ENCODE measurements around the gene GKN2. TPM values are rescaled to one million over a fixed set of nuclear protein-coding genes. Genes with fewer than 3 reads are reported as not detected.

The GKN2 gene
- total and polyA plus RNA-seq, 2 of the 13 experiments (the other 11 are each of a cell fraction or from before 2014, with no cell fraction given), result not detected

GRCh38 chr2:68936889-68937288, 15.8 kb downstream of the GKN2 start:
- no peak overlapping the region for H2AFZ ChIP-seq (ENCODE audit: low read length)
- no peak overlapping the region for H3K4me2 ChIP-seq (ENCODE audit: low read depth, low read length)
- ChIA-PET CTCF (ENCODE audit: low intra/inter-chr PET ratio, low total read pairs) (no interaction called here), POLR2A (no interaction called here)
- no peak overlapping the region for H3K27ac ChIP-seq (ENCODE audit: extremely low read length, insufficient read depth, low read length)
- H3K4me3 ChIP-seq (replicated peaks in 1 of 3; ENCODE audit: insufficient read depth in 1 of 3, low read depth in 2 of 3, low read length in 3 of 3), result no peak overlapping the region
- FAIRE-seq, result no peak
- WGBS (ENCODE audit: low lambda C conversion rate), result 0% methylated on average over 1 of the region's 1 CpG
- no peaks in the 10 kb centered on the region for H3K79me2 ChIP-seq (ENCODE audit: insufficient read depth, low read length)
- H3K4me1 ChIP-seq (ENCODE audit: insufficient read depth, low read length), result no peaks in the 10 kb centered on the region
- TF ChIP-seq, protein P1, sequence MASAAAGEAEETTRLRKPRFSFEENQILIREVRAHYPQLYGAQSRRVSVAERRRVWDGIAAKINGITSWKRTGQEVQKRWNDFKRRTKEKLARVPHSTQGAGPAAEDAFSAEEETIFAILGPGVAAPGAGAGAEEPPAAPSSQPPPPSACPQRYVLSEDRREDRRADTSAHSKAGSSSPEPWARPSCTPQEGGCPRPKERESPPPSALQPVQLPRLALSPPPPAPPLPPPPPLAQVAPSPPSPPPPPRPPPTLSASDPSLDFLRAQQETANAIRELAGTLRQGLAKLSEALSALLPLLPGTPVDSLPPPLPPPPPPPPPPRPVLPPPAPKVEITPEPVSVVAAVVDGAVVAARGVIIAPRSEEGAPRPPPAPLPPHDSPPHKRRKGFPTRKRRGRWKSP (CRISPR knock-in tag; IDR thresholded peaks at IDR 0.05), result no peak
- TF ChIP-seq ZNF607 (CRISPR knock-in tag; IDR thresholded peaks at IDR 0.05; ENCODE audit: borderline replicate concordance) (no peak), ZKSCAN8 (CRISPR knock-in tag; IDR thresholded peaks at IDR 0.05; ENCODE audit: borderline replicate concordance) (no peak), ZNF879 (CRISPR knock-in tag; IDR thresholded peaks at IDR 0.05) (no peak), ELF3 (CRISPR knock-in tag; IDR thresholded peaks at IDR 0.05) (no peak), ZNF549 (CRISPR knock-in tag; IDR thresholded peaks at IDR 0.05) (no peak), ZSCAN29 (CRISPR knock-in tag; conservative IDR thresholded peaks at IDR 0.05) (no peak), ETV6 (CRISPR knock-in tag; conservative IDR thresholded peaks at IDR 0.05) (no peak)
- no peaks in the 10 kb centered on the region for H3K36me3 ChIP-seq (replicated peaks in 1 of 2; ENCODE audit: control insufficient read depth in 1 of 2, insufficient read depth in 2 of 2, low read length in 2 of 2)
- H4K20me1 ChIP-seq (ENCODE audit: insufficient read depth, low read length), result no peaks in the 10 kb centered on the region
- DNase-seq (ENCODE audit: low spot score), result no peak
- intact Hi-C loops (cut with micrococcal nuclease; ENCODE audit: unreplicated experiment), result no loop called here
- H3K27me3 ChIP-seq (ENCODE audit: control insufficient read depth in 1 of 2, insufficient read depth in 2 of 2, low read length in 2 of 2), result peaks cover 0 to 32% of the 10 kb centered on the region in 2 experiments; a peak in 3 of 5 replicates
- in situ Hi-C loops (cut with HindIII; ENCODE audit: extremely low pct_ligation_motif_present, low pct_unique_long_range_greater_than_20kb), result no loop called here
- ATAC-seq, result no peak
- H3K9ac ChIP-seq (ENCODE audit: insufficient read depth, low read depth, low read length), result no peak overlapping the region
- 0 out of 2 replicates have a peak, but pooled peaks cover 4% of the 10 kb centered on the region for H3K9me3 ChIP-seq (ENCODE audit: low read length)
- no TSS peak for BruUV-seq (replicated peaks)

DNA sequence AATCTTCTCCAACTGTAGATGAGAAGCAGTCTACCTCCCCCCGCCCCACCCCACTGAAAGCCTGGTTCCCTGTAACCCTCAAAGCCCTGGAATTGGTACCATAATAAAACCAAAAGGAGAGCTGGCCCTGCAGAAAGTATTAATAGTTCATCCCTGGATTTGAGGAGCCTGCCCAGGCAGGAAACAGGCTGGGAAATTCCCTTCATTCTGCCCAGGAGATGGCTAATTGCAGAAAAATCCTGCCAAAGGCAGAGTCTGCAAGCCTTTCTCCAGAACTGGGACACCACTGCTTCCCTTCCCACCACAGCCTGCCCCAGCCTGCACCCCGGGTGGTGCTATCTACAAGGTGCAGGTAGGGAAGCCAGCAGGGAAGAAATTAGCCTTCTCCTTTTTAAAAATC, 16.3 kb downstream of the GKN2 start:
- ChIA-PET CTCF (ENCODE audit: low intra/inter-chr PET ratio, low total read pairs) (no interaction called here), POLR2A (no interaction called here)
- Histone ChIP-seq H2AFZ (ENCODE audit: low read length) (no peak overlapping the region), H3K36me3 (replicated peaks in 1 of 2; ENCODE audit: control insufficient read depth in 1 of 2, insufficient read depth in 2 of 2, low read length in 2 of 2) (no peaks in the 10 kb centered on the region), H3K9ac (ENCODE audit: insufficient read depth, low read depth, low read length) (no peak overlapping the region), H3K27ac (ENCODE audit: extremely low read length, insufficient read depth, low read length) (no peak overlapping the region), H4K20me1 (ENCODE audit: insufficient read depth, low read length) (no peaks in the 10 kb centered on the region), H3K4me3 (replicated peaks in 1 of 3; ENCODE audit: insufficient read depth in 1 of 3, low read depth in 2 of 3, low read length in 3 of 3) (no peak overlapping the region), H3K4me1 (ENCODE audit: insufficient read depth, low read length) (no peaks in the 10 kb centered on the region), H3K27me3 (ENCODE audit: control insufficient read depth in 1 of 2, insufficient read depth in 2 of 2, low read length in 2 of 2) (peaks cover 0 to 32% of the 10 kb centered on the region in 2 experiments; a peak in 3 of 5 replicates), H3K9me3 (ENCODE audit: low read length) (0 out of 2 replicates have a peak, but pooled peaks cover 4% of the 10 kb centered on the region), H3K79me2 (ENCODE audit: insufficient read depth, low read length) (no peaks in the 10 kb centered on the region), H3K4me2 (ENCODE audit: low read depth, low read length) (no peak overlapping the region)
- WGBS (ENCODE audit: low lambda C conversion rate), result 0% methylated on average over 2 of the region's 2 CpGs
- no peak for FAIRE-seq
- ATAC-seq, result no peak
- intact Hi-C loops (cut with micrococcal nuclease; ENCODE audit: unreplicated experiment), result no loop called here
- no peak for DNase-seq (ENCODE audit: low spot score)
- in situ Hi-C loops (cut with HindIII; ENCODE audit: extremely low pct_ligation_motif_present, low pct_unique_long_range_greater_than_20kb), result no loop called here
- no TSS peak for BruUV-seq (replicated peaks)
- TF ChIP-seq ZMYM3 (CRISPR knock-in tag; IDR thresholded peaks at IDR 0.05), result no peak
- no peak for TF ChIP-seq RFXANK (CRISPR knock-in tag; IDR thresholded peaks at IDR 0.05)
- TF ChIP-seq TBL1XR1 (IDR thresholded peaks at IDR 0.05; ENCODE audit: borderline replicate concordance, low read length, partially characterized antibody), result no peak
- no peak for TF ChIP-seq HOXA7 (CRISPR knock-in tag; IDR thresholded peaks at IDR 0.05)
- TF ChIP-seq, protein P2, sequence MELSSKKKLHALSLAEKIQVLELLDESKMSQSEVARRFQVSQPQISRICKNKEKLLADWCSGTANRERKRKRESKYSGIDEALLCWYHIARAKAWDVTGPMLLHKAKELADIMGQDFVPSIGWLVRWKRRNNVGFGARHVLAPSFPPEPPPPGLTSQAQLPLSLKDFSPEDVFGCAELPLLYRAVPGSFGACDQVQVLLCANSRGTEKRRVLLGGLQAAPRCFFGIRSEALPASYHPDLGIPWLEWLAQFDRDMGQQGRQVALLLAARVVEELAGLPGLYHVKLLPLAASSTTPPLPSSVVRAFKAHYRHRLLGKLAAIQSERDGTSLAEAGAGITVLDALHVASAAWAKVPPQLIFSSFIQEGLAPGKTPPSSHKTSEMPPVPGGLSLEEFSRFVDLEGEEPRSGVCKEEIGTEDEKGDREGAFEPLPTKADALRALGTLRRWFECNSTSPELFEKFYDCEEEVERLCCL (CRISPR knock-in tag; IDR thresholded peaks at IDR 0.05; ENCODE audit: borderline replicate concordance), result no peak
- TF ChIP-seq PHB2 (IDR thresholded peaks at IDR 0.05; ENCODE audit: partially characterized antibody), result no peak
- TF ChIP-seq RXRA (CRISPR knock-in tag; IDR thresholded peaks at IDR 0.05), result no peak
- no peak for TF ChIP-seq ZNF879 (CRISPR knock-in tag; IDR thresholded peaks at IDR 0.05)
- TF ChIP-seq MAFF (IDR thresholded peaks at IDR 0.05; ENCODE audit: low read depth, low read length), result no peak
- TF ChIP-seq TOPORS (CRISPR knock-in tag; IDR thresholded peaks at IDR 0.05), result no peak
- no peak for TF ChIP-seq RAD51 (IDR thresholded peaks at IDR 0.05; ENCODE audit: borderline replicate concordance)
- no peak for TF ChIP-seq MYC (CRISPR knock-in tag; IDR thresholded peaks at IDR 0.05; ENCODE audit: borderline replicate concordance)
